GM18858 (cell line): ENCODE data around the gene DPY19L3.
A peak's percentile ranks its signal among the peaks of the same experiment; 100 is the strongest.
"Not testable (repeated sequence)": the region's sequence is repeated elsewhere in the genome, so short reads cannot be mapped to it uniquely, and the experiment has no call there.

ENCODE experiments used
- ATAC-seq: cut with Tn5 transposase; IDR thresholded peaks from one replicate; pipeline ENCODE4 v1.9.1; 2021; ENCODE audit not compliant: unreplicated experiment

DPY19L3 gene

GRCh38 chr19:32405431-32406160 lies at the start of gene DPY19L3:
Gene DPY19L3 (plus strand): TSS chr19:32405770. CDS start chr19:32408254, 2,484 bp downstream.
- peak; percentile 94 for ATAC-seq

- ATAC-seq, result no peak
These were observed 47.9 kb upstream of the DPY19L3 start for GRCh38 chr19:32357720-32358119.

GRCh38 chr19:32358321-32358720 lies 47.2 kb upstream of the DPY19L3 start:
- ATAC-seq, result no peak

GRCh38 chr19:32359581-32359980 lies 46.0 kb upstream of the DPY19L3 start:
- no peak for ATAC-seq

- no peak for ATAC-seq
These were observed 43.8 kb upstream of the DPY19L3 start for GRCh38 chr19:32361574-32362317.

- ATAC-seq, result no peak
These were observed 43.3 kb upstream of the DPY19L3 start for GRCh38 chr19:32362318-32362691.

GRCh38 chr19:32363175-32363574 lies 42.4 kb upstream of the DPY19L3 start:
- ATAC-seq, result no peak

- ATAC-seq, result no peak
These were observed 41.9 kb upstream of the DPY19L3 start for GRCh38 chr19:32363632-32364031.

GRCh38 chr19:32364040-32364439 lies 41.5 kb upstream of the DPY19L3 start:
- ATAC-seq, result no peak

- no peak for ATAC-seq
These were observed 38.5 kb upstream of the DPY19L3 start for GRCh38 chr19:32367063-32367462.

- no peak for ATAC-seq
These were observed 37.5 kb upstream of the DPY19L3 start for GRCh38 chr19:32367948-32368536.

GRCh38 chr19:32368787-32369186 lies 36.8 kb upstream of the DPY19L3 start:
- no peak for ATAC-seq

GRCh38 chr19:32372726-32373517 lies 32.6 kb upstream of the DPY19L3 start:
- ATAC-seq, result no peak

- no peak for ATAC-seq
These were observed 31.8 kb upstream of the DPY19L3 start for GRCh38 chr19:32373585-32374295.

GRCh38 chr19:32374362-32374761 lies 31.2 kb upstream of the DPY19L3 start:
- ATAC-seq, result not testable (repeated sequence)

GRCh38 chr19:32377088-32377487 lies 28.5 kb upstream of the DPY19L3 start:
- not testable (repeated sequence) for ATAC-seq

- ATAC-seq, result no peak
These were observed 25.3 kb upstream of the DPY19L3 start for GRCh38 chr19:32380269-32380668.

- ATAC-seq, result no peak
These were observed 17.7 kb upstream of the DPY19L3 start for GRCh38 chr19:32387701-32388392.

- ATAC-seq, result no peak
These were observed 17.1 kb upstream of the DPY19L3 start for GRCh38 chr19:32388393-32388855.

- no peak for ATAC-seq
These were observed 12.7 kb upstream of the DPY19L3 start for GRCh38 chr19:32392901-32393300.
